NOMO-1 treated with dmso at 0.1 percent for 144 hours (cell line): Measurements from ENCODE around the gene MORN5.

Experiments used
- DNase-seq: peaks from one replicate; lab custom pipeline; 2025; ENCODE audit not compliant: unreplicated experiment; lab: John Stamatoyannopoulos, UW

The MORN5 gene

GRCh38 chr9:122228568-122229484 lies 69.1 kb downstream of the MORN5 start, which contains the start of gene LHX6:
Gene LHX6 (minus strand): TSS chr9:122228957. CDS start chr9:122228740, 217 bp downstream.
- no peak for DNase-seq

GRCh38 chr9:122229485-122229837 lies 69.8 kb downstream of the MORN5 start:
- no peak for DNase-seq

GRCh38 chr9:122232796-122233306 lies 73.1 kb downstream of the MORN5 start:
- DNase-seq: no peak

- no peak for DNase-seq
Measured at GRCh38 chr9:122234022-122234748, 74.5 kb downstream of the MORN5 start.

GRCh38 chr9:122236681-122237080 lies 77.0 kb downstream of the MORN5 start:
- no peak for DNase-seq

GRCh38 chr9:122239722-122240121 lies 80.0 kb downstream of the MORN5 start:
- no peak for DNase-seq

GRCh38 chr9:122244349-122244748 lies 84.6 kb downstream of the MORN5 start:
- DNase-seq: no peak

GRCh38 chr9:122246666-122247065 lies 87.0 kb downstream of the MORN5 start:
- DNase-seq: no peak

- DNase-seq: no peak
Measured at GRCh38 chr9:122248448-122248865, 88.7 kb downstream of the MORN5 start.
